CD14-positive monocyte (primary cell): ENCODE data around the gene DGAT2L6. TPM values are rescaled to one million over a fixed set of nuclear protein-coding genes. Genes with fewer than 3 reads are reported as not detected.

ENCODE experiments used
- DNase-seq, 3 donors: peaks; one replicate each; pipeline ENCODE4 v3.0.0-alpha.2; 2011 to 2022
- H2AFZ ChIP-seq: 2 replicates; pipeline ENCODE4 v1.6.0; 2012; ENCODE audit warnings: mild to moderate bottlenecking, low read depth, low read length, inconsistent platforms; ENCODE audit not compliant: insufficient read depth, poor library complexity, severe bottlenecking
- H3K27ac ChIP-seq, 2 donors: 1 replicate in 1 of 2; 2 replicates in 1 of 2; pipeline ENCODE4 v1.5.1; 2012 to 2013; ENCODE audit warnings: low read length in 2 of 2, control low read depth in 1 of 2, inconsistent platforms in 1 of 2, low read depth in 1 of 2, mild to moderate bottlenecking in 1 of 2
- H3K27me3 ChIP-seq, 2 donors: one replicate each; pipeline versions ENCODE4 v1.6.0 to v1.6.1; 2011 to 2013; ENCODE audit warnings: low read length in 2 of 2; ENCODE audit not compliant: control insufficient read depth in 2 of 2, insufficient read depth in 2 of 2
- H3K36me3 ChIP-seq, 2 donors: replicated peaks in 1 of 2; 1 replicate in 1 of 2; 2 replicates in 1 of 2; pipeline versions ENCODE4 v1.5.1 to v1.6.1; 2012 to 2013; ENCODE audit warnings: low read length in 2 of 2, control low read depth in 1 of 2, inconsistent platforms in 1 of 2, mild to moderate bottlenecking in 1 of 2; ENCODE audit not compliant: insufficient read depth in 2 of 2, control insufficient read depth in 1 of 2
- H3K4me1 ChIP-seq, 2 donors: 1 replicate in 1 of 2; 2 replicates in 1 of 2; pipeline versions ENCODE4 v1.5.1 to v1.6.1; 2012 to 2013; ENCODE audit warnings: low read length in 2 of 2, control low read depth in 1 of 2, inconsistent platforms in 1 of 2, mild to moderate bottlenecking in 1 of 2, moderate library complexity in 1 of 2; ENCODE audit not compliant: insufficient read depth in 2 of 2, control insufficient read depth in 1 of 2
- H3K4me2 ChIP-seq: replicated peaks from 2 replicates; pipeline ENCODE3; 2012; ENCODE audit warnings: low read length, moderate library complexity, mild to moderate bottlenecking; ENCODE audit not compliant: poor library complexity, severe bottlenecking; ENCODE audit errors: extremely low read depth
- H3K4me3 ChIP-seq, 3 experiments: fragments of 200-600 bp in 1 of 3; sonication (generic) in 1 of 3; replicated peaks in 1 of 3; 1 replicate in 2 of 3; 2 replicates in 1 of 3; pipeline ENCODE4 v1.5.1; 2011 to 2013; ENCODE audit warnings: low read length in 3 of 3, mild to moderate bottlenecking in 3 of 3, control low read depth in 2 of 3, low read depth in 2 of 3, inconsistent platforms in 1 of 3, moderate library complexity in 1 of 3
- H3K79me2 ChIP-seq: 2 replicates; pipeline ENCODE4 v1.6.0; 2012; ENCODE audit warnings: mild to moderate bottlenecking, control low read depth, inconsistent platforms, low read length, moderate library complexity; ENCODE audit not compliant: insufficient read depth
- H3K9ac ChIP-seq: 2 replicates; pipeline ENCODE4 v1.6.0; 2017; ENCODE audit warnings: low read length, mild to moderate bottlenecking; ENCODE audit not compliant: insufficient read depth, poor library complexity, severe bottlenecking
- H3K9me3 ChIP-seq, 2 donors: replicated peaks in 1 of 2; 1 replicate in 1 of 2; 2 replicates in 1 of 2; pipeline versions ENCODE4 v1.5.1 to v1.6.1; 2012 to 2013; ENCODE audit warnings: low read length in 2 of 2, control low read depth in 1 of 2; ENCODE audit not compliant: control insufficient read depth in 1 of 2, insufficient read depth in 1 of 2
- H4K20me1 ChIP-seq: 2 replicates; pipeline ENCODE4 v1.6.0; 2012; ENCODE audit warnings: mild to moderate bottlenecking, low read length, control low read depth, moderate library complexity; ENCODE audit not compliant: insufficient read depth
- H3K27ac Mint-ChIP-seq, 7 donors: one replicate each; pipeline ENCODE4 v1.8.0; 2020; ENCODE audit warnings: mild to moderate bottlenecking in 7 of 7, mixed read lengths in 7 of 7, moderate library complexity in 6 of 7, inconsistent platforms in 2 of 7
- H3K27me3 Mint-ChIP-seq, 3 donors: one replicate each; pipeline ENCODE4 v1.8.0; 2021 to 2022; ENCODE audit warnings: low read depth in 3 of 3, mild to moderate bottlenecking in 3 of 3, mixed read lengths in 3 of 3, moderate library complexity in 3 of 3, inconsistent platforms in 1 of 3
- H3K36me3 Mint-ChIP-seq, 2 donors: one replicate each; pipeline ENCODE4 v1.8.0; 2020; ENCODE audit warnings: mixed read lengths in 2 of 2, inconsistent platforms in 1 of 2, mild to moderate bottlenecking in 1 of 2
- H3K4me1 Mint-ChIP-seq: one replicate; pipeline ENCODE4 v1.8.0; 2020; ENCODE audit warnings: mild to moderate bottlenecking, mixed read lengths
- H3K4me3 Mint-ChIP-seq, 2 donors: one replicate each; pipeline ENCODE4 v1.8.0; 2020; ENCODE audit warnings: mild to moderate bottlenecking in 2 of 2, mixed read lengths in 2 of 2, moderate library complexity in 1 of 2
- H3K9me3 Mint-ChIP-seq, 7 donors: one replicate each; pipeline ENCODE4 v1.8.0; 2020 to 2022; ENCODE audit warnings: mixed read lengths in 7 of 7, mild to moderate bottlenecking in 6 of 7, moderate library complexity in 6 of 7, inconsistent platforms in 2 of 7
- WGBS: methylation state at CpG from one replicate; pipeline ENCODE4 v1.1.5; 2013; ENCODE audit warnings: missing lambda C conversion rate; ENCODE audit not compliant: insufficient coverage; 5-methylcytosine and 5-hydroxymethylcytosine counted together
- intact Hi-C, 2 donors: fragments of 100-400 bp; cut with micrococcal nuclease; formaldehyde crosslinking; loops; one replicate each; pipeline versions ENCODE4 v1.15.0 to v1.15.1; 2023
- polyA minus RNA-seq: library from RNA; depleted of rRNA, polyadenylated mRNA; stranded (reverse); fragments of >200 nt; gene quantifications from 2 replicates; pipeline ENCODE4 v1.2.3, GENCODE V29; 2012
- polyA plus RNA-seq, 3 donors: library from polyadenylated mRNA; depleted of rRNA in 1 of 3; unstranded in 2 of 3; stranded (reverse) in 1 of 3; fragments of 300-500 nt in 2 of 3; fragments of >200 nt in 1 of 3; fragmentation: Illumina TruSeq in 2 of 3; gene quantifications; 1 replicate in 2 of 3; 2 replicates in 1 of 3; pipeline ENCODE4 v1.2.3, GENCODE V29; 2012 to 2021
- total RNA-seq, 12 experiments: library from RNA in 1 of 12; stranded (reverse) in 1 of 12; fragments of 120-200 nt in 1 of 12; gene quantifications; one replicate each; pipeline ENCODE4 v1.2.4 and lab custom pipeline; 2013 to 2026; ENCODE audit warnings: mixed read lengths in 6 of 12, inconsistent platforms in 1 of 12
- TF ChIP-seq, protein P1 (sequence below): fragments of 200-600 bp; IDR thresholded peaks from one replicate; pipeline ENCODE4 v1.8.0; 2022; ENCODE audit warnings: antibody characterized with exemption, mild to moderate bottlenecking

DGAT2L6 gene, protein sequence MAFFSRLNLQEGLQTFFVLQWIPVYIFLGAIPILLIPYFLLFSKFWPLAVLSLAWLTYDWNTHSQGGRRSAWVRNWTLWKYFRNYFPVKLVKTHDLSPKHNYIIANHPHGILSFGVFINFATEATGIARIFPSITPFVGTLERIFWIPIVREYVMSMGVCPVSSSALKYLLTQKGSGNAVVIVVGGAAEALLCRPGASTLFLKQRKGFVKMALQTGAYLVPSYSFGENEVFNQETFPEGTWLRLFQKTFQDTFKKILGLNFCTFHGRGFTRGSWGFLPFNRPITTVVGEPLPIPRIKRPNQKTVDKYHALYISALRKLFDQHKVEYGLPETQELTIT
- total RNA-seq (2013) = not detected
- polyA plus RNA-seq = not detected
- polyA minus RNA-seq = not detected in 2 replicates
- total RNA-seq (lab: John Stamatoyannopoulos, UW) = 0 to 0.23 (median 0) reads per million in 11 experiments

DNA sequence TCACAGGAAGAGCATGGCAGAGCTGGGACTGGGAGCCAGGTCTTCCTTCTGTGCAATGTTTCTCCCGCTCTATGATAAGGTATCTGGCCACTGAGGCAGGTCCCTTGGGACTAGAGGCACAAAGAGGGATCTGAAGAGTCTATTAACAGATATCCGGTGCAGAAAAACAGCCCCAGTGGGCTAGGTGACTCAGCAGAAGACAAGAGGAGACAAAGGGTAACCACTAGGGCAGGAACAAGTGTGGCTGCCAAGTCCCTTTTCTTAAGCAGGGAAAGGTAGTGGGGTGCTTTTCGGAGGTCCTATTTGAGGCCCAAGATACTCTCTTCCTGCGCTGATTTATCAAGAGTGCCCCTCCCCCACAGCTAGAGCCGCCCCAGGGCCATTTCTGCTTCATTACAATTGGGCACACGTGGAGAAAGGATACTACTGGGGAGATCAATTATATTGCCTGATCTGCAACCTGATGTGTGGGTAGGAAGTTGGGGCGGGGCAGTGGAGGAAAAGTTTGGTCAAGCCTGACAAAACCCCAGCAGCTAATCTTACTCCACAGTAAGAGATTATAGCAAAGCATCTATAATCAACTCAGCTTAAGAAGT is at the start of gene DGAT2L6:
Gene DGAT2L6, plus strand, starts transcription at position 546 of the 596 bp plus-strand sequence. CDS start 100 bp downstream, outside the sequence.
- H3K36me3 Mint-ChIP-seq = no peaks in the 10 kb centered on the region
- Histone ChIP-seq H3K79me2 (no peaks in the 10 kb centered on the region), H3K9ac (no peak within 1 kb of the TSS), H3K27me3 (no peaks in the 10 kb centered on the region), H2AFZ (no peak within 1 kb of the TSS), H3K27ac (no peak within 1 kb of the TSS), H3K9me3 (no peaks in the 10 kb centered on the region), H3K36me3 (no peaks in the 10 kb centered on the region), H3K4me3 (no peak within 1 kb of the TSS), H3K4me2 (no peak within 1 kb of the TSS), H4K20me1 (no peaks in the 10 kb centered on the region), H3K4me1 (no peaks in the 10 kb centered on the region)
- peaks cover 0 to 6% (median 3%) of the 10 kb centered on the region in 3 donors for H3K27me3 Mint-ChIP-seq
- H3K4me1 Mint-ChIP-seq = peaks cover 2% of the 10 kb centered on the region
- intact Hi-C loops = no loop called here
- H3K9me3 Mint-ChIP-seq = peaks cover 0 to 3% (median 0%) of the 10 kb centered on the region in 7 donors
- no peak for DNase-seq
- H3K4me3 Mint-ChIP-seq = no peak within 1 kb of the TSS
- WGBS = 25% methylated on average over 2 of the region's 7 CpGs
- no peak within 1 kb of the TSS for H3K27ac Mint-ChIP-seq
- TF ChIP-seq, protein P1, sequence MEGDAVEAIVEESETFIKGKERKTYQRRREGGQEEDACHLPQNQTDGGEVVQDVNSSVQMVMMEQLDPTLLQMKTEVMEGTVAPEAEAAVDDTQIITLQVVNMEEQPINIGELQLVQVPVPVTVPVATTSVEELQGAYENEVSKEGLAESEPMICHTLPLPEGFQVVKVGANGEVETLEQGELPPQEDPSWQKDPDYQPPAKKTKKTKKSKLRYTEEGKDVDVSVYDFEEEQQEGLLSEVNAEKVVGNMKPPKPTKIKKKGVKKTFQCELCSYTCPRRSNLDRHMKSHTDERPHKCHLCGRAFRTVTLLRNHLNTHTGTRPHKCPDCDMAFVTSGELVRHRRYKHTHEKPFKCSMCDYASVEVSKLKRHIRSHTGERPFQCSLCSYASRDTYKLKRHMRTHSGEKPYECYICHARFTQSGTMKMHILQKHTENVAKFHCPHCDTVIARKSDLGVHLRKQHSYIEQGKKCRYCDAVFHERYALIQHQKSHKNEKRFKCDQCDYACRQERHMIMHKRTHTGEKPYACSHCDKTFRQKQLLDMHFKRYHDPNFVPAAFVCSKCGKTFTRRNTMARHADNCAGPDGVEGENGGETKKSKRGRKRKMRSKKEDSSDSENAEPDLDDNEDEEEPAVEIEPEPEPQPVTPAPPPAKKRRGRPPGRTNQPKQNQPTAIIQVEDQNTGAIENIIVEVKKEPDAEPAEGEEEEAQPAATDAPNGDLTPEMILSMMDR = no peak

DNA sequence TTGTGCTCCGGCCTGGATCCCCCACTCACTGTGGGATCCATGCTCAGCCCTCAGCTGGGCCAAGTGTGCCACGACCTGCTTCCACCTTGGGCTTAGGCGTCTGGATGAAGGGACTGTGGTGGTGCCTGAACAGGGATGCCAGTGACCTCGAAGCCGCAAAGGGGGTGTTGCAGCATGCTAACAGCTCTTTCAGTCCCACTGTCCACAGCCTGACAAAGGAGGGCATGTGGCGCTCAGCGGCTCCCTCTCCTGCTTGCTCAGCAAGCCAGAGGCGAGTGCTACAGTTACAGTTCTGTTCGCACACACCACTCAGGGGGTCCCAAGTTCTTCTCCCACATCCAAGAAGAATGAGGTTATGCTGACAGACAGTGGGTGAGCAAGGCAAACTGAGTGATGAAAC is 49.2 kb upstream of the DGAT2L6 start:
- H3K4me2 ChIP-seq = no peak overlapping the region
- TF ChIP-seq, protein P1 = no peak
- H3K27ac Mint-ChIP-seq = no peak overlapping the region

More for the DNA sequence above, 49.2 kb upstream of the DGAT2L6 start:
- no peak overlapping the region for H3K9ac ChIP-seq
- no peak overlapping the region for H3K27ac ChIP-seq
- Mint-ChIP-seq H3K27me3 (peaks cover 2 to 6% (median 5%) of the 10 kb centered on the region in 3 donors), H3K36me3 (no peaks in the 10 kb centered on the region), H3K9me3 (no peaks in the 10 kb centered on the region), H3K4me3 (no peak overlapping the region), H3K4me1 (peaks cover 3% of the 10 kb centered on the region)
- no peak overlapping the region for H3K4me3 ChIP-seq
- H3K9me3 ChIP-seq = no peaks in the 10 kb centered on the region
- H3K4me1 ChIP-seq = peaks cover 4 to 6% of the 10 kb centered on the region in 2 donors
- 92% methylated on average over 2 of the region's 9 CpGs for WGBS
- DNase-seq = no peak
- H4K20me1 ChIP-seq = no peaks in the 10 kb centered on the region
- H3K27me3 ChIP-seq = no peaks in the 10 kb centered on the region
- no peak overlapping the region for H2AFZ ChIP-seq
- no peaks in the 10 kb centered on the region for H3K79me2 ChIP-seq
- no peaks in the 10 kb centered on the region for H3K36me3 ChIP-seq
- intact Hi-C loops = no loop called here
